Embryonic facial prominence (tissue), 1 donor: Measurements from ENCODE around the gene DNM1L.

Source experiments
- DNase-seq: peaks from one replicate; pipeline ENCODE4 v3.0.0-alpha.2; 2016; ENCODE audit errors: extremely low spot score

DNM1L gene

GRCh38 chr12:32756476-32757066 lies 77.5 kb downstream of the DNM1L start:
- no peak for DNase-seq

- no peak for DNase-seq
Measured at GRCh38 chr12:32757157-32757556, 78.1 kb downstream of the DNM1L start.

GRCh38 chr12:32761716-32762115 lies 82.6 kb downstream of the DNM1L start:
- DNase-seq = no peak

- no peak for DNase-seq
Measured at GRCh38 chr12:32765906-32766305, 86.8 kb downstream of the DNM1L start.

- no peak for DNase-seq
Measured at GRCh38 chr12:32768518-32768917, 89.4 kb downstream of the DNM1L start.

GRCh38 chr12:32770141-32770540 lies 91.0 kb downstream of the DNM1L start:
- no peak for DNase-seq

- no peak for DNase-seq
Measured at GRCh38 chr12:32773691-32774090, 94.6 kb downstream of the DNM1L start.

GRCh38 chr12:32776258-32776657 lies 97.2 kb downstream of the DNM1L start:
- DNase-seq = no peak

GRCh38 chr12:32777159-32777558 lies 98.1 kb downstream of the DNM1L start:
- no peak for DNase-seq

GRCh38 chr12:32777691-32778175 lies 98.6 kb downstream of the DNM1L start:
- no peak for DNase-seq

- no peak for DNase-seq
Measured at GRCh38 chr12:32780071-32780470, 101.0 kb downstream of the DNM1L start.

GRCh38 chr12:32783029-32783428 lies 103.9 kb downstream of the DNM1L start:
- DNase-seq = no peak

GRCh38 chr12:32785557-32785956 lies 106.5 kb downstream of the DNM1L start:
- DNase-seq = no peak

- no peak for DNase-seq
Measured at GRCh38 chr12:32788405-32788804, 109.3 kb downstream of the DNM1L start.

GRCh38 chr12:32789446-32789845 lies 110.3 kb downstream of the DNM1L start:
- DNase-seq = no peak

GRCh38 chr12:32789916-32790315 lies 110.8 kb downstream of the DNM1L start:
- no peak for DNase-seq

GRCh38 chr12:32794281-32794680 lies 115.2 kb downstream of the DNM1L start:
- no peak for DNase-seq
